Measurements from ENCODE around the gene LIPT2. TPM values are rescaled to one million over a fixed set of nuclear protein-coding genes. Genes with fewer than 3 reads are reported as not detected.

LIPT2 gene
- total and polyA plus RNA-seq, 2 donors (not counting 1 experiment from before 2014, with no cell fraction given), result 6.5 to 8.3 TPM

GRCh38 chr11:74534216-74534945, 40.9 kb upstream of the LIPT2 start:
- Histone ChIP-seq H3K27ac (ENCODE audit: low read length in 2 of 2) (no peak overlapping the region), H3K27me3 (replicated peaks in 1 of 4; ENCODE audit: control extremely low read depth in 1 of 4, control insufficient read depth in 3 of 4, insufficient read depth in 4 of 4, low read length in 3 of 4) (no peaks in the 10 kb centered on the region), H3K4me3 (ENCODE audit: control extremely low read depth in 1 of 5, extremely low read depth in 1 of 5, insufficient read depth in 1 of 5, low read depth in 2 of 5, low read length in 4 of 5) (no peak overlapping the region), H3K9me3 (ENCODE audit: control extremely low read depth in 1 of 3, control insufficient read depth in 2 of 3, insufficient read depth in 1 of 3, low read length in 2 of 3) (peaks cover 1 to 8% (median 3%) of the 10 kb centered on the region in 3 donors), H3K79me2 (ENCODE audit: control insufficient read depth, insufficient read depth, low read length) (no peaks in the 10 kb centered on the region), H2AFZ (ENCODE audit: insufficient read depth, low read depth, low read length, poor library complexity, severe bottlenecking) (no peak overlapping the region), H3K4me2 (replicated peaks; ENCODE audit: low read depth, low read length, poor library complexity, severe bottlenecking) (no peak overlapping the region), H3K4me1 (ENCODE audit: control insufficient read depth in 2 of 2, insufficient read depth in 2 of 2, low read length in 2 of 2) (no peaks in the 10 kb centered on the region), H4K20me1 (ENCODE audit: control insufficient read depth, insufficient read depth, low read length, poor library complexity, severe bottlenecking) (no peaks in the 10 kb centered on the region), H3K9ac (ENCODE audit: low read length) (no peak overlapping the region), H3K36me3 (replicated peaks in 1 of 2; ENCODE audit: control extremely low read depth in 1 of 2, control insufficient read depth in 1 of 2, extremely low read depth in 1 of 2, insufficient read depth in 2 of 2, low read length in 1 of 2) (no peaks in the 10 kb centered on the region)
- ChIA-PET CTCF (interaction anchor here (1.3 kb wide), 1 partner anchor 284 kb away, joined by 3 read pairs; no protein-coding TSS in a partner anchor), POLR2A (no interaction called here)
- Mint-ChIP-seq H3K27me3 (peaks cover 6% of the 10 kb centered on the region), H3K4me3 (no peak overlapping the region), H3K9me3 (ENCODE audit: insufficient read depth) (peaks cover 7% of the 10 kb centered on the region), H3K27ac (no peak overlapping the region), H3K4me1 (peaks cover 7% of the 10 kb centered on the region)
- no peak for DNase-seq
- intact Hi-C loops (cut with micrococcal nuclease), result no loop called here
- no peak for ATAC-seq (ENCODE audit: low read depth)
- no peak for TF ChIP-seq CTCF (IDR thresholded peaks at IDR 0.05)
- no peak for TF ChIP-seq EZH2 (IDR thresholded peaks at IDR 0.05; ENCODE audit: borderline replicate concordance, insufficient read depth, low read depth, low read length, poor library complexity, severe bottlenecking)
- 60% methylated on average over 3 of the region's 8 CpGs for WGBS (ENCODE audit: insufficient coverage)

GRCh38 chr11:74533421-74533820, 39.9 kb upstream of the LIPT2 start:
- intact Hi-C loops (cut with micrococcal nuclease), result no loop called here
- CTCF ChIA-PET, result no interaction called here

More at GRCh38 chr11:74533421-74533820, 39.9 kb upstream of the LIPT2 start:
- H3K4me2 ChIP-seq (replicated peaks; ENCODE audit: low read depth, low read length, poor library complexity, severe bottlenecking), result no peak overlapping the region
- no peaks in the 10 kb centered on the region for H3K4me1 ChIP-seq (ENCODE audit: control insufficient read depth in 2 of 2, insufficient read depth in 2 of 2, low read length in 2 of 2)
- H2AFZ ChIP-seq (ENCODE audit: insufficient read depth, low read depth, low read length, poor library complexity, severe bottlenecking), result no peak overlapping the region
- no peaks in the 10 kb centered on the region for H3K79me2 ChIP-seq (ENCODE audit: control insufficient read depth, insufficient read depth, low read length)
- WGBS (ENCODE audit: insufficient coverage), result 96% methylated on average over 7 of the region's 9 CpGs
- no peak overlapping the region for H3K4me3 Mint-ChIP-seq
- H3K9me3 Mint-ChIP-seq (ENCODE audit: insufficient read depth), result peaks cover under 1% of the 10 kb centered on the region
- TF ChIP-seq EZH2 (IDR thresholded peaks at IDR 0.05; ENCODE audit: borderline replicate concordance, insufficient read depth, low read depth, low read length, poor library complexity, severe bottlenecking) (no peak), CTCF (IDR thresholded peaks at IDR 0.05) (no peak)
- POLR2A ChIA-PET, result no interaction called here
- H3K4me1 Mint-ChIP-seq, result peaks cover 7% of the 10 kb centered on the region
- H4K20me1 ChIP-seq (ENCODE audit: control insufficient read depth, insufficient read depth, low read length, poor library complexity, severe bottlenecking), result no peaks in the 10 kb centered on the region
- ATAC-seq (ENCODE audit: low read depth), result no peak
- no peak overlapping the region for H3K4me3 ChIP-seq (ENCODE audit: control extremely low read depth in 1 of 5, extremely low read depth in 1 of 5, insufficient read depth in 1 of 5, low read depth in 2 of 5, low read length in 4 of 5)
- peaks cover 6% of the 10 kb centered on the region for H3K27me3 Mint-ChIP-seq
- H3K36me3 ChIP-seq (replicated peaks in 1 of 2; ENCODE audit: control extremely low read depth in 1 of 2, control insufficient read depth in 1 of 2, extremely low read depth in 1 of 2, insufficient read depth in 2 of 2, low read length in 1 of 2), result no peaks in the 10 kb centered on the region
- DNase-seq, result no peak
- no peaks in the 10 kb centered on the region for H3K27me3 ChIP-seq (replicated peaks in 1 of 4; ENCODE audit: control extremely low read depth in 1 of 4, control insufficient read depth in 3 of 4, insufficient read depth in 4 of 4, low read length in 3 of 4)
- peaks cover 1 to 8% (median 3%) of the 10 kb centered on the region in 3 donors for H3K9me3 ChIP-seq (ENCODE audit: control extremely low read depth in 1 of 3, control insufficient read depth in 2 of 3, insufficient read depth in 1 of 3, low read length in 2 of 3)
- H3K27ac Mint-ChIP-seq, result no peak overlapping the region
- no peak overlapping the region for H3K27ac ChIP-seq (ENCODE audit: low read length in 2 of 2)
- no peak overlapping the region for H3K9ac ChIP-seq (ENCODE audit: low read length)
